Measurements from ENCODE around the gene HOXB1. TPM values are rescaled to one million over a fixed set of nuclear protein-coding genes. Genes with fewer than 3 reads are reported as not detected.

Gene HOXB1
- total and polyA plus RNA-seq, 2 of the 8 experiments (the other 6 are each of a cell fraction or from before 2014, with no cell fraction given): not detected

DNA sequence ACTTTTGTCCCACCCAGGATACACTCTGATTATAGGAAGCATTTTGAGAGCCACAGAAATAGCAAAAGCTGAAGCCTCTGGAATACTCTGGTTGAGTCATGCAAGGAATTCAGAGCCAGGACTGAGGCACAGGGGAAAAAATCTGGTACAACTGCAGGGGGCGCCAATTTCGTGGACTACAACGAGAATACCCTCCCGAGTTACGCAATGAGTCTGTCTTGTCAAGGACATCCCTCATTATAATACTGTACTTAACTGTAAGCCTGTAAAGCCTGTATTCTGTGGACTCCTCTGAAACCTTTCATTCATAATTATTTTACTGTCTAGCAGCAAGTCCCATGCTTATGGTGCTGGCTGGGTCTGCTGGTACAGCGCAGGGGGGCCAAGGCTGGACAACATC lies 7.8 kb downstream of the HOXB1 start (continued):
- no peak for TF ChIP-seq SP4 (IDR thresholded peaks at IDR 0.05; ENCODE audit: low read length)
- TF ChIP-seq CBX5 (IDR thresholded peaks at IDR 0.05; ENCODE audit: low read depth, low read length): no peak
- TF ChIP-seq GABPA (IDR thresholded peaks at IDR 0.05; ENCODE audit: borderline replicate concordance, insufficient read depth, low read length): no peak
- peak; percentile 86 for TF ChIP-seq CEBPB (IDR thresholded peaks at IDR 0.05; ENCODE audit: low read depth, low read length)
- no peak for TF ChIP-seq SIRT6 (IDR thresholded peaks at IDR 0.05; ENCODE audit: low read length)
- TF ChIP-seq SIN3A (conservative IDR thresholded peaks at IDR 0.05 in 1 of 2, IDR thresholded peaks at IDR 0.05 in 1 of 2; ENCODE audit: low read depth in 1 of 2, low read length in 2 of 2): no peak
